Measurements from ENCODE around the gene COX7B2.

The COX7B2 gene

DNA sequence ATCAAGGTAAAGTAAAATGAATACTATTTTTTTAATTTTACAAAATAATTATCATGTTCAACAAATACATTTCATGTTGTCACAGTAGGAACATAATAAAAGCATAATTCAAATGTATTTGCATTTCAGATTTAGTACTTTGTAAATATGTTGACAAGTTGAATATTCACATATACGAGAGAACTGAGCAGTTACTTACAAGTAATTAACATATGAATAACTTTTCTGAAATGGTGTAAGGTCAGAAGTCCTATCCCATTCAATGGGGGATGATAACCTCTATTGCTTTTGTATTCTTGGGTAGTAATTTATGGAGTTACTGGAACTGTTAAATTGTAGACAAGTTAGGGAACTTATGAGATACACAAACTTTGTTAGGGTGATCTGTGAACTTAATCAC, 191.1 kb downstream of the COX7B2 start:
- Histone ChIP-seq H3K9me3 (ENCODE audit: control insufficient read depth, insufficient read depth, low read length) (no peaks in the 10 kb centered on the region), H3K9ac (ENCODE audit: low read depth, low read length) (no peak overlapping the region), H3K36me3 (ENCODE audit: insufficient read depth, low read length) (no peaks in the 10 kb centered on the region), H3K4me1 (ENCODE audit: insufficient read depth, low read length) (peaks cover 6% of the 10 kb centered on the region; the same call in 1 of the 2 replicates)

DNA sequence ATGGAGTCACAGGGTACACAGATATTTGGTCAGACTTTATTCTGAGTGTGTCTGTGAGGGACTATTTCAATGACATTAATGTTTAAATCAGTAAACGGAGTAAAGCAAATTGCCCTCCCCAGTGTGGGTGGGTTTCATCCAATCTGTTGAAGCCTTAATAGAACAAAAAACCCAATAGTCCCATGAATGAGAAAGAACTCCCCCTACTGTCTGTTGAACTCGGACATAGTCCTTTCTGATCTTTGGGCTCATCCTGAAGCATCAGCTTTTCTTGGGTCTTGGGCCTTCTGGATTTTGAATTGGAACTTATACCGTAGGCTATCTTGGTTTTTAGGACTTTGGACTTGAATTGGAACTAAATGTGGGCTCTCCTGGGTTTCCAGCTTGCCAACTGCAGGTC, 193.6 kb downstream of the COX7B2 start:
- H3K9ac ChIP-seq (ENCODE audit: low read depth, low read length), result no peak overlapping the region
- H3K9me3 ChIP-seq (ENCODE audit: control insufficient read depth, insufficient read depth, low read length), result no peaks in the 10 kb centered on the region
- no peaks in the 10 kb centered on the region for H3K36me3 ChIP-seq (ENCODE audit: insufficient read depth, low read length)
- peaks cover 6% of the 10 kb centered on the region; the same call in 1 of the 2 replicates for H3K4me1 ChIP-seq (ENCODE audit: insufficient read depth, low read length)

DNA sequence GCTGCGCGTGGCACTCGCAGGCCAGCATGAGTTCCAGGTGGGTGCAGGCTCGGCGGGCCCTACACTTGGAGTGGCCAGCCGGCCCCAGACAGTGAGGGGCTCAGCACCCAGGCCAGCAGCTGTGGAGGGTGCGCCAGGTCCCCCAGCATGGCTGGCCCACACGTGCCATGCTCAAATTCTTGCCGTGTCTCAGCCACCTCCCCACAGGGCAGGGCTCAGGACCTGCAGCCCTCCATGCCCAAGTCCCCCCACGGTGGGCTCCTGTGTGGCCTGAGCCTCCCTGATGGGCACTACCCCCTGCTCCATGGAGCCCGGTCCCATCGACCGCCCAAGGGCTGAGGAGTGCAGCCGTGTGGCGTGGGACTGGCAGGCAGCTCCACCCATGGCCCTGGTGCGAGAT, 210.2 kb downstream of the COX7B2 start:
- H3K36me3 ChIP-seq (ENCODE audit: insufficient read depth, low read length), result no peaks in the 10 kb centered on the region

More for the DNA sequence above, 210.2 kb downstream of the COX7B2 start:
- H3K9ac ChIP-seq (ENCODE audit: low read depth, low read length), result no peak overlapping the region
- no peaks in the 10 kb centered on the region for H3K4me1 ChIP-seq (ENCODE audit: insufficient read depth, low read length)
- H3K9me3 ChIP-seq (ENCODE audit: control insufficient read depth, insufficient read depth, low read length), result no peaks in the 10 kb centered on the region
